ENCODE data around the gene TAS2R20. TPM values are rescaled to one million over a fixed set of nuclear protein-coding genes. Genes with fewer than 3 reads are reported as not detected.
"Not testable (repeated sequence)": the region's sequence is repeated elsewhere in the genome, so short reads cannot be mapped to it uniquely, and the experiment has no call there.

The TAS2R20 gene
- total RNA-seq = 1 to 10 TPM; 2.6 to 4.6 (median 4.3) TPM

GRCh38 chr12:10998204-10998603, at the start of gene TAS2R20:
Gene TAS2R20, minus strand, starts transcription at chr12:10998304. Its CDS starts 429 bp downstream, at chr12:10997875.
- no peak for TF ChIP-seq CTCF (IDR thresholded peaks at IDR 0.05)
- ATAC-seq (ENCODE audit: low FRiP score) = no peak

GRCh38 chr12:11041366-11041765, 43.3 kb upstream of the TAS2R20 start:
- not testable (repeated sequence) for ATAC-seq (ENCODE audit: low FRiP score); DNase-seq (ENCODE audit: low spot score)

More at GRCh38 chr12:10998204-10998603, at the start of gene TAS2R20:
- no peak for DNase-seq (ENCODE audit: low spot score)

GRCh38 chr12:11040162-11040561, 42.1 kb upstream of the TAS2R20 start:
- no peak for TF ChIP-seq CTCF (IDR thresholded peaks at IDR 0.05)
- ATAC-seq (ENCODE audit: low FRiP score) = no peak

GRCh38 chr12:11039171-11039570, 41.1 kb upstream of the TAS2R20 start:
- TF ChIP-seq CTCF (IDR thresholded peaks at IDR 0.05) = no peak
- DNase-seq (ENCODE audit: low spot score) (no peak), ATAC-seq (ENCODE audit: low FRiP score) (no peak)

More at GRCh38 chr12:11040162-11040561, 42.1 kb upstream of the TAS2R20 start:
- DNase-seq (ENCODE audit: low spot score) = no peak

- ATAC-seq (ENCODE audit: low FRiP score); DNase-seq (ENCODE audit: low spot score): not testable (repeated sequence)
Measured at GRCh38 chr12:11033959-11034358, 35.9 kb upstream of the TAS2R20 start.

- ATAC-seq (ENCODE audit: low FRiP score) (no peak), DNase-seq (ENCODE audit: low spot score) (no peak)
- TF ChIP-seq CTCF (IDR thresholded peaks at IDR 0.05) = no peak
Measured at GRCh38 chr12:11031307-11031706, 33.2 kb upstream of the TAS2R20 start, which contains the start of gene TAS2R31. Gene TAS2R31, minus strand, starts transcription at chr12:11031407. Its CDS starts 72 bp downstream, at chr12:11031335.

GRCh38 chr12:11026118-11026517, 28.0 kb upstream of the TAS2R20 start:
- DNase-seq (ENCODE audit: low spot score) (no peak), ATAC-seq (ENCODE audit: low FRiP score) (no peak)
- TF ChIP-seq CTCF (IDR thresholded peaks at IDR 0.05) = no peak

GRCh38 chr12:11023387-11023786, 25.3 kb upstream of the TAS2R20 start:
- no peak for TF ChIP-seq CTCF (IDR thresholded peaks at IDR 0.05)
- ATAC-seq (ENCODE audit: low FRiP score) = no peak
- DNase-seq (ENCODE audit: low spot score) = no peak
